HG02840 (cell line): Measurements from ENCODE around the gene ZNF385B.

Experiments
- ATAC-seq: cut with Tn5 transposase; IDR thresholded peaks from one replicate; pipeline ENCODE4 v1.9.1; 2021; ENCODE audit warnings: mild to moderate bottlenecking, moderate library complexity, moderate number of reproducible peaks; ENCODE audit not compliant: unreplicated experiment, low FRiP score

The ZNF385B gene

DNA sequence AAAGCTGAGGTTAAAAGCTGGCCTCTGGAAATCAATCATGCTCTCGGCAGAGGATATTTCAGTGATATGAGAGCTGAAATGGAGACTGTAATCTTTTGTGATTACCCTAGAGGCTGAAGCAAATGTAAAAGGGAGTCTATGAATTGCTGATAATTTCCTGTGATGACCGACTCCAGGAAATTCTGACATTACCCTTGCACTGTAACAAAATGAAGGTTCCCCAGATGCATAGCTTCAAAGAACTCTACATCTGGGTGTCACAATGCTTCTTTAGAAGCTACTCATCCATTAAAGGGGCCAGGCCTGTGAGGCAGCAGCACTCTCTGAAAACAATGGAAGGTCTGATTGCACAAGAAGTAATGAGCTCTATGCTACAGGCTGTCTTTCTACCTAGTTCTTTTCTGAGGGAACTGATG lies 328.5 kb downstream of the ZNF385B start:
- ATAC-seq = no peak

GRCh38 chr2:179528576-179529069 lies 332.8 kb downstream of the ZNF385B start:
- ATAC-seq = no peak

GRCh38 chr2:179525340-179525739 lies 336.1 kb downstream of the ZNF385B start:
- ATAC-seq = no peak

DNA sequence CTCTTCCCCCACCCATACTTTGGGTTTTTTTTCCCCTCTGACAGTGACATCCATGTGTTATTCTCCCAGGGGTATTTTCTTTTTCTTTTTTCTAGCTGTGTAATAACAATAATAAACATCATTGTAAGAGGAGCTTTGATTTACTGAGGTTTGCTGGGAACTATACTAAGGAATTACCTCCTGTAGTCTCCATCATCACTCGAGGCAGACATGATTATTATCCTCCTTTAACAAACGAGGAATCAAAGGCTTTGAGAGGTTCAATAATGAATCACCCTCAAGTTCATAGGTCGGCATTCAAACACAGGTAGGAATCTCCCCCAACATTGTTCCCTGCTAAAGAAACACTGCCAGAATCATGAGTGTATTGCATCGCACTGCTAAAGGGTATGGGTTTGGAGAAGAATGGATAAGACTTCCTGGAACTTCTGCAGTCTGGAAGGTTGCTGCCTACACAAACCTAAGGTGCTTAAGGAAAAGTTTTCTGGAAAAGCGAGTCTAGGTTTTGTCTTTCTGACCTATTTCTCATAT lies 336.5 kb downstream of the ZNF385B start:
- no peak for ATAC-seq

DNA sequence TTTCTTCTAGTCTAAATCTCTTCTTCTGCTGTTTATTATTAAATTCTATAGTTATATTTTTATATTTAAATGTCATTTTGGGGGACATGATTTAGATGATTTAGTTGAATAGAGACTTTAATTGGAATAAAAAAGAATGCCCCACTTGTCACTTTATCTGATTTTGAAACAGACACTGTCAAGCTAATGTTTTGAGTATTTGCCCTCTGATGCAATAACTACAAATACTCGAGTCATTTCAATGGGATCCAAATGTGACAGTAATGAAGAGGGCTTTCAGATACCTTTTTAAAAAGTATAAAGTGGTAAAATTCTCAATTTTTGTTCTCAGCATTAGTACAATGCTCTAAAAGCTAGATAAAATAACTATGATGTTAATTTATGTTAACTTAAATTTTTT lies 339.5 kb downstream of the ZNF385B start:
- no peak for ATAC-seq

DNA sequence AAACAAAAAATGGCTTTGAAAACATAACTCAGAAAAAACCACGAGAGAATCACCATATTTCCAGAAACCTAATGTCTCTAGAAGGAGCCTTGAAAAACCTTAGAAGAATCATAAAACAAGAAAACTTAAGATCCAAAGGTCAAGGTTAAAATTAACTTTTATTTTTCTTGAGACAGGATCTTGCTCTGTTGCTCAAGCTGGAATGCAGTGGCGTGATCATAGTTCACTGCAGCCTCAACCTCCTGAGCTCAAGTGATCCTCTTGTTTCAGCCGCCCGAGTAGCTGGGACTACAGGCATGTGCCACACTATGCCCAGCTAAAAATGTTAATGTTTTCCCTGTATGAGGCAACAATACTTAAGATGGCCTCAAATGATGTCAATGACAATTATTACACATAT lies 342.6 kb downstream of the ZNF385B start:
- ATAC-seq = no peak

GRCh38 chr2:179513181-179513580 lies 348.2 kb downstream of the ZNF385B start:
- no peak for ATAC-seq

DNA sequence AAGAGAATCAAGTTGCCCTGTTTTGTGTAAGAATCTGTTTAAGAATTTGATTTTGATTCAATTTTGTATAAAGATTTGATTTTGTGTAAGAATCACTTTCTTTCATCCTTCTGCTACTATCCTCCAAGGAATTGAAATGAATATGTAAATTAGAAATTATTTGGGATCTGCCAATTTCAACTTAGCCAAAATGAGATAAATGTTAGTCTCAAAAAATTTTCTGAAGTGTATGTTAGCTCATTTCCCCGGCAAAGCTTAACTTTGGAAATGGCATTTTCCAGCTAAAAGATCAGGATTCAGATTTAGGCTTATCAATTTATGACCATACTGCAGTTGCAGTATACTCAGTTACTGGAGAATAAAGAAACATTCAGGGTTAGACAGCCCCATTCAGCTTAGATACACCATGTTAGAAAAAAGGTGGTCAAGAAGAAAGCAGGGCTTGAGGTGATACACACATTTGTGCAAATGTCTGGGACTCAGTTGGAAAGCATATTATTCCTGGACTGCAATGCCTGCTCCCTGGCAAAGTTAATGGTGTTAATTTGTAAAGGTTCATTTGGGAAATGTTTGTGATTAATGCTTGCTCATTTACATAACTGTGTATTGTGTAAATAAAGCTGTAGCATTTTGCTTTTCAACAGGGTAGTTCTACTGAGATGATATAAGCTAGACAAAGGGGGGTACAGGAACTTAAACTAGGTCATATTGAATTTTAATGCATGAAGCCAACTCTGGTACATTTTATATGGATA lies 349.0 kb downstream of the ZNF385B start:
- ATAC-seq = no peak

DNA sequence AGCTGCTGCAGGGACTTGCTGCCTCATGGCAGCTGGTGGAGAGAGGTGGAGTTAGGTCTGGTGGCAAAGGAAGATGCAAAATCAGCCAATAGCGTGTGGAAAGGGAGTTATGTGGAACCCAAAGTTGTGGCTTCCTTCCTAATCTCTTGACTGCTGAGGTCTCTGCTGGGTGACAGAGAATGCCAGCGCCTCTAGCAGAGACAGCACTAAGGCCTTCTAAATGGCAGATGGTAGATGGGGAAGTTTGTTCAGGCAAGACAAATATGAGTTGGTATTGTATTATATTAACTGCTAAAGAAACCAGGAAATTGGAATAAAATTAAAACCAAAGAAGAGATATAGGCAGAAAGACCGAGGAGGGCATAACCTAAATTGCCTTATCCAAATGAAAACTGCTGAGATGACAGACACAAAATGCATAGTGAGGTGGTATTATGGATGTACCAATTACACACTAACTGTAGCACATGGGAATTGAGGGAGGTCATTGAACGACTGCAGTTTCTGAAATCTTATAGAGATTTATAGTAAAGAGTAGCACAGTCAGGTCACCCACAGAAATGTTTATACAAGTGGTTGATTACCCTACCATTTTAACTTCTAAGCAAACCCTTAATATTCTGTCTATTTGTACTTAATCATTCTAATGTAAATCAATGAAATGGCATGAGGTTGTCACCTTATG lies 350.2 kb downstream of the ZNF385B start:
- no peak for ATAC-seq

GRCh38 chr2:179495315-179495714 lies 366.1 kb downstream of the ZNF385B start:
- ATAC-seq = no peak

DNA sequence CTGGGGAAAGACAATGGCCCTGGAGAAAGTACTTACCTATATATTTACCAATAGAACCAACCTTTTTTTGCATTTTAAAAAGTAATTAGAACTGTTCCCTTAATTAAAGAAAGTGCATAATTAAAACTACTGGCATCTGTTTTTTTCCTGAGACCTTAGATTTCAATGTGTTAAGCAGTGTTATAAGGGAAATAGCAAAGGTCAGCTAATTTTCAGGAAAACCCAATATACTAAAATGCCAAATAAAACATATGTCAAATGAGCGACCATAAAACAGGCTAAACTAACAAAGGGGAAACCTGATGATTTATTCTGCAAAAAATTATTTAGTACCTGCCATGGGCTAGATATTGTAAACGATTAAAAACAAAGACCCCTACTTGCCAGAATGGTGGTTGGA lies 372.8 kb downstream of the ZNF385B start:
- no peak for ATAC-seq

- ATAC-seq = no peak
Observed at GRCh38 chr2:179487010-179487731, 374.2 kb downstream of the ZNF385B start.

DNA sequence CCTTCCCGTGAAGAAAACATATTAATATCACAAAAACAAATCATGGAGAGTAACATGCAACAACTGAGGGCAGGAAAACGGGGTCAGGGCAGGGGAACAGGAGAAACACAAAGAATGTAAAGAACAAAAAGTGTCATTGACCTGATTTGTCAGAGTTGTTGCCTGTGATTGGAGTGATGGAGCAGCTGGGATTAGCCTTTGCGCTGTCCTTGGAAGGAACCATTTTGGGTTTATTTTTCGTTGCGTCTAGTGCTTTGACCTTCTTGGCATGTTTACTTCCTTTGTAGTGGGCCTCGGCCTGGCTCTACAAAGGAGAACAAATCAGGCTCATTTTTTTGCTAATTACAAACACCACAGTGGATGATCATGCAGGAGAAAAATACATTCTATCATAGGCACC lies 378.3 kb downstream of the ZNF385B start:
- ATAC-seq = no peak

GRCh38 chr2:179479947-179480346 lies 381.5 kb downstream of the ZNF385B start:
- no peak for ATAC-seq

DNA sequence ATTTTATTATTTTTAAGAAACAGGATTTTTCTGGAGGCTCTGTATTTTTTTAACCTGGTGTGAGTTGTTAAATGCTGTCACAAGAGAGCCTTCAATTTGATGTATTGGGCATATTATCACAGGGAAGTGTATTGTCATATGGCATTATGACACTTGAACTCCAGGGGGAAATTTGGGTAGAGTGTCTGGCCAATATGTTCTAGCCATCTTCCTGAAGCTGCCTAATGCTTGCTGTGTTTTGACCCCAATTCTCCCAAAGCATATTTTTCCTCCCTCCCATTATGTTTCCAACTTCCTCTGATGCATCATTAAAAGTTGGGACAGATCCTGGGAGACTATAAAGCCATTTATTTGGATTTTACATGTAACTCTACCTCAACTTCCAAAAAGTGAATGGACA lies 382.6 kb downstream of the ZNF385B start:
- no peak for ATAC-seq

GRCh38 chr2:179470992-179471391 lies 390.4 kb downstream of the ZNF385B start:
- ATAC-seq = no peak

DNA sequence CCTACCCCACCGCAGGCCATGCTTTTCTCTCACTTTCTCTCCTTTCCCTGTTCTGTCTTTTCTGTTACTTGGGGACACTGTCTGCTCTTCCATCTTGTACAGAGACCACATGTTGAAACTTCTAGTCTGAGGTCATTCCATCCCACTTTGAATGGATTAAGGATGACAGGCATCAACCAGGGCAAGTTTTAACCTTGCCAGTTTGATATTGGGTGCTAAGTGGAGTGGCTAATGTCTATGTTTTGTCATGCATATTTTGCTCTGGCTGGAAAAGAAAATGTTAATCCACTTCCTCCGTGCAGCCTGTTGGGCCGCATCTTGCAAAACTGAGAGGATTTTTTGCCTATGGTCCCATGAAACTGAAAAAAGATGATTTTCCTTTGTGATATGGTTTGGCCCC lies 391.3 kb downstream of the ZNF385B start:
- no peak for ATAC-seq

DNA sequence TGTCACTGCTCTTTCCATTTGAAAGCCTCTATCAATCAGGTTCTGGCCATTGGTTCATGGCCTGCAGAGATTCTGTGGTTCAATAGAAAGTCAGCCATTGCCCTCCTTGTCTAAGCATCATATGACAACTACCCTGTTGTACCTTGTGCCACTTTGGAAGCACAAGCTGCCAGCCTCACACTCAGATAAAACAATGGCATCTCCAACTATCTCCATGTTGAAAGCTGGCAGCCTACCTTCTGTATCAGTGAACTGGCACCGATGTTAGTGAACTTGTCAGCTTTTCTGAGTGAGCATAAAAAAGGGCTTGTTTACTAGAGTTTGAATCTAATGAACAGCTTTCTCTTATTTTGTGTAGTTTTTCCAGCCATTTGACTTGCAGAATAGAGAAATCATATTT lies 393.5 kb downstream of the ZNF385B start:
- ATAC-seq = no peak

DNA sequence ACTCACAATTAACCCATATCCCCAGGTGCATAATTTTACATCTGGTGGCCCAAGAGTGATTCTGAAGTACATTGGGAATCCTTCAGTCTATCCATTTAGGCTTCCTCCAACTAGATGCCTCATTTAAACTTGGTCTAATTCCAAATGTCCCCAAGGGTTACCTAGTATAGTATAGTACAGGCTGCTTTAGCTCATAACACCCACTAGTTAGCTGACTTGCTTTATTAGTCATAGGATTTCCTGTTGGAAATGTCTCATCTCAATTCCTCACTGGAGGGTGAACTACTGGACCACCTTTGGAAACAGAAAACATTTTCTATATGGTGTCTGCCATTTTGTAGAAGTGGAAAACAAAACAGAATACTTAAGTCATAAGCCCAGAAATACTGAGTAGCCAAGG lies 394.3 kb downstream of the ZNF385B start:
- no peak for ATAC-seq

DNA sequence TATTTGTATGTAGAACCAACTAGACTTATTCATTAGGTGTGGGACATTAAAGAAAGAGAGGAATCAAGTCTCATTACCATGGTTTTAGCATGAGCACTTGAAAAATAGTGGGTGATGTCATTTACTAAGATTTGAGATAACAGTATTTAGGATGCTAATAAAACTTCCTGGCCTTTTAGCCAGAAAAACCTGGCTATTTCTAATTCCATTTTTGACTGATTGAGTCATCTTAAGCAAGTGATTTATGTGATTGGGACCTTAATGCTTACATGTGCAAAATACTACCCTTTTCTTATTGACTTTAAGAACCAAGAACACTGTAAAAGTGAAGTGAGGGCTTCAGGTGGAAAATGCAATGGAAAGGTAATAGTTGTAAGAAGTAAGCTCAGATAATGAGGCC lies 400.0 kb downstream of the ZNF385B start:
- no peak for ATAC-seq
